GM12878 (cell line): Measurements from ENCODE around the gene PRM3. TPM values are rescaled to one million over a fixed set of nuclear protein-coding genes. Genes with fewer than 3 reads are reported as not detected.

Experiments used
- BACH1 ChIP-seq: fragments of 450-650 bp; IDR thresholded peaks from 2 replicates; pipeline ENCODE4 v1.6.1; 2017; ENCODE audit warnings: mild to moderate bottlenecking, borderline replicate concordance
- BCL11A ChIP-seq: IDR thresholded peaks from 2 replicates; pipeline ENCODE4 v1.6.1; 2011; ENCODE audit warnings: low read depth, low read length
- BCL3 ChIP-seq: IDR thresholded peaks from 2 replicates; pipeline ENCODE4 v1.6.1; 2011; ENCODE audit warnings: borderline replicate concordance, low read depth, mild to moderate bottlenecking, moderate library complexity, low read length; ENCODE audit not compliant: insufficient read depth, poor library complexity, severe bottlenecking
- BRCA1 ChIP-seq: IDR thresholded peaks from 2 replicates; pipeline ENCODE4 v1.6.1; 2011; ENCODE audit warnings: low read depth, low read length, improper control_type of control experiment
- CBX3 ChIP-seq: fragments of 200-600 bp; sonication (generic); IDR thresholded peaks from 2 replicates; pipeline ENCODE4 v1.6.1; 2016; ENCODE audit warnings: low read depth, borderline replicate concordance
- CEBPZ ChIP-seq: fragments of 150-350 bp; IDR thresholded peaks from 2 replicates; pipeline ENCODE4 v1.6.1; 2016; ENCODE audit warnings: low read depth, low read length
- CHD1 ChIP-seq: IDR thresholded peaks from 2 replicates; pipeline ENCODE4 v1.6.1; 2012; ENCODE audit warnings: low read depth, low read length, improper control_type of control experiment
- EP300 ChIP-seq, 2 experiments: fragments of 150-350 bp in 1 of 2; IDR thresholded peaks; 2 replicates each; pipeline ENCODE4 v1.6.1; 2011 to 2012; ENCODE audit warnings: low read depth in 2 of 2, low read length in 2 of 2, borderline replicate concordance in 1 of 2, improper control_type of control experiment in 1 of 2, inconsistent platforms in 1 of 2; ENCODE audit not compliant: control insufficient read depth in 1 of 2
- EZH2 ChIP-seq: IDR thresholded peaks from 2 replicates; pipeline ENCODE4 v1.6.1; 2012; ENCODE audit warnings: low read depth, mild to moderate bottlenecking, control low read depth, inconsistent platforms, low read length, borderline replicate concordance; ENCODE audit not compliant: control insufficient read depth
- FOXM1 ChIP-seq: IDR thresholded peaks from 2 replicates; pipeline ENCODE4 v1.6.1; 2012; ENCODE audit warnings: low read depth, mild to moderate bottlenecking, inconsistent platforms, low read length, moderate library complexity
- IKZF1 ChIP-seq: fragments of 450-650 bp; conservative IDR thresholded peaks from 2 replicates; pipeline ENCODE4 v1.6.1; 2017; ENCODE audit warnings: antibody characterized with exemption, mild to moderate bottlenecking
- IRF5 ChIP-seq: fragments of 450-650 bp; IDR thresholded peaks from 2 replicates; pipeline ENCODE4 v1.6.1; 2017; ENCODE audit warnings: borderline replicate concordance
- KLF5 ChIP-seq: fragments of 450-650 bp; IDR thresholded peaks from 2 replicates; pipeline ENCODE4 v1.6.1; 2014; ENCODE audit warnings: mild to moderate bottlenecking; ENCODE audit not compliant: partially characterized antibody
- MEF2B ChIP-seq: fragments of 450-650 bp; IDR thresholded peaks from 2 replicates; pipeline ENCODE4 v1.6.1; 2018; ENCODE audit warnings: mild to moderate bottlenecking, moderate library complexity; ENCODE audit not compliant: partially characterized antibody, poor library complexity, severe bottlenecking
- NR2C2 ChIP-seq: IDR thresholded peaks from 2 replicates; pipeline ENCODE4 v1.6.1; 2011; ENCODE audit warnings: borderline replicate concordance, low read depth; ENCODE audit not compliant: control insufficient read depth, insufficient read length
- NRF1 ChIP-seq: conservative IDR thresholded peaks from 2 replicates; pipeline ENCODE4 v1.6.1; 2011; ENCODE audit warnings: mild to moderate bottlenecking, low read depth, low read length, improper control_type of control experiment
- POLR2AphosphoS5 ChIP-seq: IDR thresholded peaks from 2 replicates; pipeline ENCODE4 v1.6.1; 2011; ENCODE audit warnings: mild to moderate bottlenecking, low read length, inconsistent platforms
- SMARCA5 ChIP-seq: fragments of 450-650 bp; IDR thresholded peaks from 2 replicates; pipeline ENCODE4 v1.6.1; 2017; ENCODE audit warnings: mild to moderate bottlenecking
- SREBF2 ChIP-seq: IDR thresholded peaks from 2 replicates; pipeline ENCODE4 v1.6.1; 2012; ENCODE audit warnings: mild to moderate bottlenecking, low read length
- TAF1 ChIP-seq: IDR thresholded peaks from 2 replicates; pipeline ENCODE4 v1.6.1; 2011; ENCODE audit warnings: mild to moderate bottlenecking, low read depth, low read length, borderline replicate concordance
- ZBED1 ChIP-seq: IDR thresholded peaks from 2 replicates; pipeline ENCODE4 v1.6.1; 2016; ENCODE audit warnings: borderline replicate concordance
- ZNF217 ChIP-seq: fragments of 450-650 bp; IDR thresholded peaks from 2 replicates; pipeline ENCODE4 v1.6.1; 2017; ENCODE audit warnings: antibody characterized with exemption, mild to moderate bottlenecking
- ZNF384 ChIP-seq: IDR thresholded peaks from 2 replicates; pipeline ENCODE4 v1.6.1; 2012; ENCODE audit warnings: low read depth, mild to moderate bottlenecking, low read length, improper control_type of control experiment, borderline replicate concordance
- ZNF622 ChIP-seq: fragments of 450-650 bp; IDR thresholded peaks from 2 replicates; pipeline ENCODE4 v1.6.1; 2017; ENCODE audit warnings: mild to moderate bottlenecking, inconsistent platforms
- polyA plus RNA-seq, 11 experiments: library from polyadenylated mRNA; depleted of rRNA in 4 of 11; unstranded in 6 of 11; stranded (reverse) in 5 of 11; fragments of >200 nt; fragmentation: Nextera tagmentation in 4 of 11; fragmentation: Illumina TruSeq in 1 of 11; extraction: Ambion mirVana in 4 of 11; extraction: Trizol in 1 of 11; gene quantifications; 1 replicate in 1 of 11; 2 replicates in 10 of 11; pipeline versions ENCODE4 v1.2.1 to v1.2.3, GENCODE V29; 2011 to 2016; ENCODE audit warnings: inconsistent platforms in 2 of 11, missing spikeins in 2 of 11, low read depth in 1 of 11
- total RNA-seq, 4 experiments: library from RNA; depleted of rRNA in 3 of 4; stranded (reverse); fragments of >200 nt in 3 of 4; fragmentation: Illumina TruSeq in 1 of 4; extraction: Trizol in 1 of 4; gene quantifications; 2 replicates each; pipeline versions ENCODE4 v1.2.1 to v1.2.3, GENCODE V29; 2013 to 2021

PRM3 gene
- total and polyA plus RNA-seq, 10 of the 15 experiments (the other 5 are each of a cell fraction or from before 2014, with no cell fraction given): not detected

GRCh38 chr16:11253995-11254912 lies 19.2 kb downstream of the PRM3 start (continued):
- TF ChIP-seq IRF5: no peak
- no peak for TF ChIP-seq TAF1
- TF ChIP-seq BRCA1: no peak
- TF ChIP-seq CEBPZ: no peak
- TF ChIP-seq ZNF384: no peak
- no peak for TF ChIP-seq SREBF2
- TF ChIP-seq ZNF622: no peak
- TF ChIP-seq CHD1: no peak
- no peak for TF ChIP-seq FOXM1
- TF ChIP-seq SMARCA5: no peak
- TF ChIP-seq BCL3: no peak
- TF ChIP-seq EP300 (IDR thresholded peaks at IDR 0.05; ENCODE audit: borderline replicate concordance in 1 of 2, control insufficient read depth in 1 of 2, low read depth in 2 of 2, low read length in 2 of 2): peak in 1 of 2 experiments; percentile 56; a peak in 1 of 4 replicates
- TF ChIP-seq IKZF1: no peak
- peak; percentile 84 for TF ChIP-seq MEF2B
- TF ChIP-seq BCL11A: 0 out of 2 replicates have a peak, but pooled peaks have one; percentile 53
- TF ChIP-seq ZNF217: no peak
- no peak; the same call in 1 of the 2 replicates for TF ChIP-seq POLR2AphosphoS5
- TF ChIP-seq EZH2: no peak
- TF ChIP-seq NRF1: no peak
- no peak for TF ChIP-seq NR2C2
- TF ChIP-seq ZBED1: no peak
- TF ChIP-seq CBX3: no peak
- peak; percentile 60 for TF ChIP-seq BACH1
- TF ChIP-seq KLF5: no peak
